Upper lobe of left lung (tissue), 4 donors: ENCODE measurements around the gene TNFAIP1.

ENCODE experiments used
- CTCF ChIP-seq, 6 experiments: fragments of 450-650 bp in 4 of 6; fragments of 200-600 bp in 2 of 6; sonication (generic) in 2 of 6; IDR thresholded peaks; one replicate each; pipeline ENCODE4 v1.5.1; 2016 to 2019; ENCODE audit warnings: antibody characterized with exemption in 6 of 6
- POLR2A ChIP-seq, 4 donors: fragments of 450-650 bp; IDR thresholded peaks; one replicate each; pipeline ENCODE4 v1.5.1; 2016 to 2017; ENCODE audit warnings: antibody characterized with exemption in 4 of 4, mild to moderate bottlenecking in 2 of 4
- POLR2AphosphoS5 ChIP-seq, 2 donors: sonication (generic); formaldehyde crosslinking; IDR thresholded peaks; one replicate each; pipeline ENCODE4 v1.5.1; 2017; ENCODE audit warnings: antibody characterized with exemption in 2 of 2

GRCh38 chr17:28372945-28373274, 37.3 kb downstream of the TNFAIP1 start:
- TF ChIP-seq CTCF (IDR thresholded peaks at IDR 0.05) (no peak), POLR2AphosphoS5 (IDR thresholded peaks at IDR 0.05) (no peak), POLR2A (IDR thresholded peaks at IDR 0.05) (no peak)
